ENCODE results near the gene PDE3A.
"Not testable (repeated sequence)": the region's sequence is repeated elsewhere in the genome, so short reads cannot be mapped to it uniquely, and the experiment has no call there.

Gene PDE3A

GRCh38 chr12:20527417-20528163 is 159.3 kb downstream of the PDE3A start:
- DNase-seq (ENCODE audit: low read depth in 1 of 2, low spot score in 1 of 2): no peak
- no peak for TF ChIP-seq JUND (IDR thresholded peaks at IDR 0.05; ENCODE audit: low read depth)
- in situ Hi-C loops (cut with HindIII; ENCODE audit: low pct_unique_long_range_greater_than_20kb, low sequenced_read_pairs): no loop called here

DNA sequence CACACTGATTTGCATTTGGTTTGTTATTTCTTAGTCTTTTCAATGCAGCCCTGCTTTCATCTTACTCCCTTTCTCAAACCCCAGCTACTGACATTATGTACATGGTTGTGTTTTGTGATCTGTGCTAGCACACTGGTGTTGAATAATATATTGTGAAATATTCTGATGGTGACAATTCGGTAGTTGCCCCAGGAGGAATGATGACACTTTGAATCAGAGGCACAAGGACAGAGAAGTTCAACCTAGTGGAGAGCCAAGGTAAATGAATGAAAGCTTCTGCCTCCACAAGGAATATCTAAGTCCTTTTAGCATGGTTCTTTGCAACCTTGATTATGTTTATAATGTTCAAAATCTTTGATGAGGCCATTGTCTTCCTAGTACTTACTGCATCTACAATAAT is 159.9 kb downstream of the PDE3A start:
- in situ Hi-C loops (cut with HindIII; ENCODE audit: low pct_unique_long_range_greater_than_20kb, low sequenced_read_pairs): no loop called here
- no peak for DNase-seq (ENCODE audit: low read depth in 1 of 2, low spot score in 1 of 2)
- TF ChIP-seq JUND (IDR thresholded peaks at IDR 0.05; ENCODE audit: low read depth): no peak

DNA sequence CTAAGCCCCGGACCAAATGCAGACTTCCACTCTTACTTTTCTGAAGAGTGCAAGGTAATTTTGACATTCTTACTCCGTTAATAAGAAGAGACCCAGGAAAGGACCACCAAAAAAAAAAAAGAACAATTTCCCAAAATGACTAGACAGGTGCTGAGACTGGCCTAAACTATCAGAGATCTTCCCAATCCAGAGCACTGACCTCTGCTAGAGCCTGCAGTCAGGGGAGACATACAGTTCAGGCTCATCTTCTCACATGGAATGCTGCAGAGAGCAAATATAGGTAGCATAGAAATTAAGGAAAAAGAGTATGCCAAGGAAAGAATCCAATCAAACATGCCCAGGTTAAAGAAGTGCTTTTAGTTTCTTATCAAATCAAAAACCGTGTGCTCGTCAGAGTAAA is 177.9 kb downstream of the PDE3A start:
- TF ChIP-seq JUND (IDR thresholded peaks at IDR 0.05; ENCODE audit: low read depth): no peak
- in situ Hi-C loops (cut with HindIII; ENCODE audit: low pct_unique_long_range_greater_than_20kb, low sequenced_read_pairs): no loop called here

GRCh38 chr12:20547816-20548575 is 179.7 kb downstream of the PDE3A start:
- in situ Hi-C loops (cut with HindIII; ENCODE audit: low pct_unique_long_range_greater_than_20kb, low sequenced_read_pairs): no loop called here
- no peak for DNase-seq (ENCODE audit: low read depth in 1 of 2, low spot score in 1 of 2)
- TF ChIP-seq JUND (IDR thresholded peaks at IDR 0.05; ENCODE audit: low read depth): no peak

More for the DNA sequence above, 177.9 kb downstream of the PDE3A start:
- no peak for DNase-seq (ENCODE audit: low read depth in 1 of 2, low spot score in 1 of 2)

- in situ Hi-C loops (cut with HindIII; ENCODE audit: low pct_unique_long_range_greater_than_20kb, low sequenced_read_pairs): no loop called here
- TF ChIP-seq JUND (IDR thresholded peaks at IDR 0.05; ENCODE audit: low read depth): no peak
- DNase-seq (ENCODE audit: low read depth in 1 of 2, low spot score in 1 of 2): no peak
Observed at GRCh38 chr12:20548611-20549010, 180.3 kb downstream of the PDE3A start.

- peak; percentile 28 to 54 for DNase-seq (ENCODE audit: low read depth in 1 of 2, low spot score in 1 of 2)
Observed at GRCh38 chr12:20549108-20549719, 180.9 kb downstream of the PDE3A start.

DNA sequence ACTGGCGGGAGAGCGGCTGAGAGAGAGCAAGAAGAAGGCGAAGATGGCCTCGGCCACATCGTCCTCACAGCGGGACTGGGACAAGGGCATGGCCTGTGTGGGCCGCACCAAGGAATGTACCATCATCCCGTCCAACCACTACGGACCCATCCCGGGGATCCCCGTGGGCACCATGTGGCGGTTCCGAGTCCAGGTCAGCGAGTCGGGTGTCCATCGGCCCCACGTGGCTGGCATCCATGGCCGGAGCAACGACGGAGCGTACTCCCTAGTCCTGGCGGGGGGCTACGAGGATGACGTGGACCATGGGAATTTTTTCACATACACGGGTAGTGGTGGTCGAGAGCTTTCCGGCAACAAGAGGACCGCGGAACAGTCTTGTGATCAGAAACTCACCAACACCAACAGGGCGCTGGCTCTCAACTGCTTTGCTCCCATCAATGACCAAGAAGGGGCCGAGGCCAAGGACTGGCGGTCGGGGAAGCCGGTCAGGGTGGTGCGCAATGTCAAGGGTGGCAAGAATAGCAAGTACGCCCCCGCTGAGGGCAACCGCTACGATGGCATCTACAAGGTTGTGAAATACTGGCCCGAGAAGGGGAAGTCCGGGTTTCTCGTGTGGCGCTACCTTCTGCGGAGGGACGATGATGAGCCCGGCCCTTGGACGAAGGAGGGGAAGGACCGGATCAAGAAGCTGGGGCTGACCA is 183.6 kb downstream of the PDE3A start:
- DNase-seq (ENCODE audit: low read depth in 1 of 2, low spot score in 1 of 2); in situ Hi-C loops (cut with HindIII; ENCODE audit: low pct_unique_long_range_greater_than_20kb, low sequenced_read_pairs): not testable (repeated sequence)

More at GRCh38 chr12:20549108-20549719, 180.9 kb downstream of the PDE3A start:
- in situ Hi-C loops (cut with HindIII; ENCODE audit: low pct_unique_long_range_greater_than_20kb, low sequenced_read_pairs): no loop called here
- no peak for TF ChIP-seq JUND (IDR thresholded peaks at IDR 0.05; ENCODE audit: low read depth)

GRCh38 chr12:20552586-20552985 is 184.2 kb downstream of the PDE3A start:
- in situ Hi-C loops (cut with HindIII; ENCODE audit: low pct_unique_long_range_greater_than_20kb, low sequenced_read_pairs); DNase-seq (ENCODE audit: low read depth in 1 of 2, low spot score in 1 of 2): not testable (repeated sequence)

DNA sequence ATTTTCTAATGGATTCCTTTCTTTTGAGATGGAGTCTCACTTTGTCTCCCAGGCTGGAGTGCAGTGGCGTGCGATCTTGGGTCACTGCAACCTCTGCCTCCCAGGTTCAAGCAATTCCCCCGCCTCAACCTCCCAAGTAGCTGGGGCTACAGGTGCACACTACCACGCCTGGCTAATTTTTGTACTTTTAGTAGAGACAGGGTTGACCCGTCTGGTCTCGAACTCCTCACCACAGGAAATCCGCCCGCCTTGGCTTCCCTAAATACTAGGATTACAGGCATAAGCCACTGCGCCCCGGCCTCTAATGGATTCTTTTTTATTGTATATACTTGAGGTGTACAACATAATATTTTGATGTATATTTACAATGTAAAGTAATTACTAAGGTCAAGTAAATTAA is 186.7 kb downstream of the PDE3A start:
- TF ChIP-seq JUND (IDR thresholded peaks at IDR 0.05; ENCODE audit: low read depth): no peak
- in situ Hi-C loops (cut with HindIII; ENCODE audit: low pct_unique_long_range_greater_than_20kb, low sequenced_read_pairs): no loop called here
- DNase-seq (ENCODE audit: low read depth in 1 of 2, low spot score in 1 of 2): no peak

DNA sequence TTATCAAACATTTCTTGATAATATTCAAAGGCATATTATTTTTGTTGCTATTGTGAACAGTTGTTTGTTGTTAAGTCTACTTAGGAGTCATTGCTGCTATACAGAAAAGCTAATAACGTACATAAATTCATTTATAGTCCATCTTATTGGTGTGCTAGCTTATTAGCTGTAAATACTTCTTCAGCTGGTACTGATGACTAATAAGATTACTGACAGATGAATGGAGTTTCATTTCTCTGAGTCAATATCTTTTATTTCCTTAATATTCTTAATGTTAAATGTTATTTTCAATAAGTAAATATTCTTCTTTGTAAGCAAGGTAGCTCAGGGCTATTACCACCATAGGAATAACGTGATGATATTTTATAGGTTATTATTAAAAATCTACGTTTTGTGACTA is 187.4 kb downstream of the PDE3A start:
- TF ChIP-seq JUND (IDR thresholded peaks at IDR 0.05; ENCODE audit: low read depth): no peak
- in situ Hi-C loops (cut with HindIII; ENCODE audit: low pct_unique_long_range_greater_than_20kb, low sequenced_read_pairs): no loop called here
- no peak for DNase-seq (ENCODE audit: low read depth in 1 of 2, low spot score in 1 of 2)

DNA sequence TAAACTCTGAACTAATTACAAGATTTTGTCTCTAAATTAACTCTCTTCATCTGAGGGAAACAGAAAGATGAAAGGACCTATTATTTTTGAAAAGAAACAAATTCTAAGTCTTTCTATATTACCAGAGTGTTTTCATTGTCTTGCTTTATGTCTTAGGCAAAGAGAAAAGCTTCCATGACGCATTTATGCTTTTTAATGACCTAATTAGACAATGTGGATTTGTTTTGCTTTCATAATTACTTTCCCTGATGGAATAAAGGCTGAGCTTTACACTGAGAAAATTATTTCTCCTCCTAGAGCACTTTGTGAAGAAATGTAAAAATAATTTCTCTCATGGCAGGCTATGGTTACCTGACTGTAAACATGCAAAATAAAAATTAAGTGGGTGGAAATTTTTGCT is 188.8 kb downstream of the PDE3A start:
- in situ Hi-C loops (cut with HindIII; ENCODE audit: low pct_unique_long_range_greater_than_20kb, low sequenced_read_pairs): no loop called here
- no peak for DNase-seq (ENCODE audit: low read depth in 1 of 2, low spot score in 1 of 2)
- no peak for TF ChIP-seq JUND (IDR thresholded peaks at IDR 0.05; ENCODE audit: low read depth)

- no peak for TF ChIP-seq JUND (IDR thresholded peaks at IDR 0.05; ENCODE audit: low read depth)
- no peak for DNase-seq (ENCODE audit: low read depth in 1 of 2, low spot score in 1 of 2)
- in situ Hi-C loops (cut with HindIII; ENCODE audit: low pct_unique_long_range_greater_than_20kb, low sequenced_read_pairs): no loop called here
Observed at GRCh38 chr12:20560935-20561334, 192.6 kb downstream of the PDE3A start.

Data from T47D (cell line).